DOHH2 (cell line): Measurements from ENCODE around the gene FPR2.

Experiments used
- EZH2phosphoT487 ChIP-seq: fragments of 200-600 bp; sonication (generic); IDR thresholded peaks from 2 replicates; pipeline ENCODE4 v1.6.1; 2017; ENCODE audit warnings: borderline replicate concordance, mild to moderate bottlenecking, antibody characterized with exemption, low read length, moderate library complexity, mixed read lengths
- TF ChIP-seq, protein P1 (sequence below): fragments of 200-600 bp; sonication (generic); IDR thresholded peaks from one replicate; pipeline ENCODE4 v1.5.1; 2014; ENCODE audit warnings: antibody characterized with exemption, mild to moderate bottlenecking, low read depth, low read length; ENCODE audit not compliant: poor library complexity, severe bottlenecking

DNA sequence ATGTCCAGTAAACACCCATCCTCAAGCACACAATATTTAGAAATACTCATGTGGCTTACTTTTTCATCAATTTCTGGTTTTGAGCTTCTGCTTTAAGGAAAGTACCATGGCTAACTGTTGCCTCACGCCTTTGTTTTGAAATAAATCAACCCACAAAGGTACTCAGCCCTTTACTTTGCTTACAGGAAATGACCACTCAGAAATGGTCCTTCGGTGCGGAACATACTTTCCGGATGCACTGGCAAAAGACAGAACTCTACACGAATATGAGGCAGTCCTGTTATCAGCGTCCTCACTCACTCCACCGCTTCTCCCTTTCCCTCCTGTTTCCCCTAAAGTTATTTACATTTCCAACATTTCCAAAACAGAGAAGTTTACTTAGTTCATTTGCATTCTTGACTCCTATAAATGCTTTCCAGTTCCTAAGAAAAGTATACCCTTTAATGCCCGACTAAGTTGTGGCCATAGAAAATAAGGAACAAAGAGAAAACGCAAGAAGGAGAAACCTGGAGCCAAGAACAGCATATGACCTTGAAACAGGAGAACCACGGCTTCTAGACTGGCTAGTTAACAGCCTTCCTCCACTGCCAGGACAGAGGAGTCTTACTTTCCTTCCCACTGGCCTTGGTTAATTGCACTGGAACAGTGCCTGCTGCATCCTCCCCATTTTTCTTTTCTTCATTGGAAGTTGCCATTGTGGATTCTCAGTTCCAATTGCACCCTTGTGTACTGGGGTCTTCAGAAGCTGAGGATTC, 10.6 kb downstream of the FPR2 start:
- TF ChIP-seq, protein P1, sequence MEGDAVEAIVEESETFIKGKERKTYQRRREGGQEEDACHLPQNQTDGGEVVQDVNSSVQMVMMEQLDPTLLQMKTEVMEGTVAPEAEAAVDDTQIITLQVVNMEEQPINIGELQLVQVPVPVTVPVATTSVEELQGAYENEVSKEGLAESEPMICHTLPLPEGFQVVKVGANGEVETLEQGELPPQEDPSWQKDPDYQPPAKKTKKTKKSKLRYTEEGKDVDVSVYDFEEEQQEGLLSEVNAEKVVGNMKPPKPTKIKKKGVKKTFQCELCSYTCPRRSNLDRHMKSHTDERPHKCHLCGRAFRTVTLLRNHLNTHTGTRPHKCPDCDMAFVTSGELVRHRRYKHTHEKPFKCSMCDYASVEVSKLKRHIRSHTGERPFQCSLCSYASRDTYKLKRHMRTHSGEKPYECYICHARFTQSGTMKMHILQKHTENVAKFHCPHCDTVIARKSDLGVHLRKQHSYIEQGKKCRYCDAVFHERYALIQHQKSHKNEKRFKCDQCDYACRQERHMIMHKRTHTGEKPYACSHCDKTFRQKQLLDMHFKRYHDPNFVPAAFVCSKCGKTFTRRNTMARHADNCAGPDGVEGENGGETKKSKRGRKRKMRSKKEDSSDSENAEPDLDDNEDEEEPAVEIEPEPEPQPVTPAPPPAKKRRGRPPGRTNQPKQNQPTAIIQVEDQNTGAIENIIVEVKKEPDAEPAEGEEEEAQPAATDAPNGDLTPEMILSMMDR = no peak
- TF ChIP-seq EZH2phosphoT487 = no peak
